Measurements from ENCODE around the gene ATXN7. TPM values are rescaled to one million over a fixed set of nuclear protein-coding genes. Genes with fewer than 3 reads are reported as not detected.

ATXN7 gene
- total RNA-seq, 1 donor from 2014 or later = 12.6 TPM

DNA sequence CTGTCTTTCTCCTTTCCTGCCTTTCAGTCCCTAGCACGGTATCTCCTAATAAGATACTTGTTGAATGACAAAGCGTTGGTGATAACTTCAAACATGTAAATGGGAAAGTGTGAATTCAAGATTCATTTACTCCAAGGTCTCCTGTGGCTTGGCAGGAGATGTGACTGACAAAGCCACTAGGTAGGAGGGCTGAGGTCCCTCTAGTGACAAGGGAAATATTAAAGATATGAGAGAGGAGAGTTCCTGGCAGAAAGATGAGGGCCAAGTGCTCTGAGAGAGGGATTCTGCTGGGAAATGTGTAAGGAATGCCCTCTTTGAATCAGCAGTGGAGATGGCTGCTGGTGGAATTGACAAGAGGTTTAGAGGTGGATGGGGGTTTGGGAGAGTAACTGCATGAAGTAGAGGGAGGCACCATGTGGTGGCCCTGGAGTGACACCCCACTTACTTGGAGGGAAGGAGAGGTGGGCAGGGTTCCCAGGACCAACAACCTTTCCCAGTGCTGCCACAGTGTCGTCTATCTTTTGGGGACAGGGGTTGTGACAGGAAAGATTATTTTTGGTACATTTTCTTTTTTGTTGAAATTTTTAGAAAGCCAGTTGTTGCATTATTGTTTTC is 91.5 kb downstream of the ATXN7 start:
- no peak for ATAC-seq
- intact Hi-C loops (cut with micrococcal nuclease) = no loop called here
- DNase-seq = no peak

DNA sequence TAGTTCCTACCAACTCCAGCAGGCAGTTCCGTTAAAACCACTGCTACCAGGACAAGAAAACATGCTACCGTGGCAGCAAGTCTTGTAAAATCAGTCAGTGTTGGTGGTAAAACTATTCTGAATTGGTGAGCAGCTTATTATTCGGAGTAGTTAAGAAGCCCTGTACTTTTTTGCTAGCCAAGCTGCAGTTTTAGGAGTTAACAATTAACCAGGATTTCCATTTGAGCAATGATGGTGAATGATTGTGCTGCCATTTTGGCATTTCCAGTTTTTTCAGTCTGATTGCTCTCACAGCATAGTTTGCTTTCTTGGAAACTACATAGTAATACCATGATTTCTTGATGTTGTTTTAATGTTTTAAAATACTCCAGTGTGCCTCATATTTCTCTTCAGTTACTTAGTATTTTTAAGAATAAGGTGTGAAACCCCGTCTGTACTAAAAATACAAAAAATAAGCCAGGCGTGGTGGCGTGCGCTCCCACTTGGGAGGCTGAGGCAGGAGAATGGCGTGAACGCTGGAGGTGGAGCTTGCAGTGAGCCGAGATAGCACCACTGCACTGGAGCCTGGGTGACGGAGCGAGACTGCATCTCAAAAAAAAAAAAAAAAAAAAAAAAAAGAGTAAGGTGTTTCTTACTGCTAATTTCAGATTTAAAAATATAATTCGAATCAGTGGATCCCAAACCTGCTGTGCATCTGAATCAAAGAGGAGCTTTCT is 92.3 kb downstream of the ATXN7 start:
- intact Hi-C loops (cut with micrococcal nuclease) = no loop called here
- ATAC-seq = no peak
- DNase-seq = no peak

DNA sequence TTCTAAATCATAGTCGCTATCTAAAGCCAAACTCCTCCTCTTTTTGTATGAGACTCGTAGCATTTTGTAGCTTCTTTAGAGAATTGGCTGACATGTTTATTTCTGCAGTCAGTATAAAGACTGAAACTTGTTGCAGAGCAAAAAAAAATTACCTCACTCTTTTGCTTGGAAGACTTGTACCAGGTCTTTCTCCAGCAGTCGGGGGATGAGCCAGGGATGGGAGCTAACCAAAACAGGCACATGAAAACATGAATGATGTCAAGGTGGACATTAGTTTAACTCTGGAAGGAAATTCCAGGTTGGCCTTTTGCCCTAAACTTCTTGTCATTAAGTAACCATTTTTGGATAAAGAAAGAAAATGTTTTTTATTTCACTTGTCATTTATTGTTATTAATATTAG is 95.5 kb downstream of the ATXN7 start:
- ATAC-seq (no peak), DNase-seq (no peak)
- intact Hi-C loops (cut with micrococcal nuclease) = no loop called here

DNA sequence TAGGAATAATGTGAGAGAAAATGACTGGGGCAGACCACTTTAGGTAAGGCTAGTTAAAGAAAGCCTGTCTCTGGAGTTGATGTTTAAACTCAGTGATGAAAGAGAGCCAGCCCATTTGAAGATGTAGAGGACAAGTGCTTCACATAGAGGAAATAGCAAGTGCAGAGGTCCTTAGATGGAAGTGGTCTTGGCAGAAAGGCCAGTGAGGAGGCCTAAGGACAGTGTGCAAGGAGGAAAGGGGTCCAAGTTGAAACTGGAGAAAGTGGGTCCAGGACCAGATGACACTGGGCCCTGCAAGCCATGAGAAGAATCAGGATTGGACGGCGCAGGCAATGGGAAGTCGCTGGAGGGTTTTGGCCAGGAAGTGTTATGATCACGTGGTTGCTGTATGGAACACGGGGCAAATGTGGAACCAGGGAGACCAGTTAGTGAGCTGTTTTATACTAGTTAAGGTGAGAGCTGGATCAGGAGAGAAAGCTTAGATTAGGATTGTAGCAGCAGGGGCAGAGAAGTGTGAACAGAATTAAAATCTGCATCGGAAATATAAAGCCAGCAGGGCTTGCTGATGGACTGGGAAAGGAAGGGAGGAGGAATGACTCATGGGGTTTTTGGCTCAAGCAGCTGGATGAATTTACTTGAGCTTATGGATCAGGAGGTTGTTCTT is 96.5 kb downstream of the ATXN7 start:
- peak; percentile 62 for ATAC-seq
- DNase-seq = no peak
- intact Hi-C loops (cut with micrococcal nuclease) = no loop called here

DNA sequence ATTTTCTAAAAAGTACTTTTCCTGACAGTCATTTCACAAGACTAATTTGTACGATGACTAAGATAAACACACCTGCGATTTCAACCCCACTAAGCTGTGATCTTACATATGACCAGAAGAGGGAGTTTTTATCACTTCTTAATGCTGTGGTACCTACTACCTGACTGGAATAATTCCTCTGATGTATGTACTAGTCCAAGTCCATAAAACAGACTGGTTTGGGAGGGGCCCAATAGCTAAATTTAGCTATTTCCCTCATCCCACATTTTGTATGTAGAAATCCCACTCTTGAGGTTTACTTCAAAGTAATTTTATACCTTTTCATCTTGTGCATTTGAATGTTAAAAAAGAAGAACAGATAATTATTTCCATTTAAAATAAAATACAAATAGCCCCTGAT is 98.2 kb downstream of the ATXN7 start:
- DNase-seq = no peak
- intact Hi-C loops (cut with micrococcal nuclease) = no loop called here
- peak; percentile 39 for ATAC-seq

DNA sequence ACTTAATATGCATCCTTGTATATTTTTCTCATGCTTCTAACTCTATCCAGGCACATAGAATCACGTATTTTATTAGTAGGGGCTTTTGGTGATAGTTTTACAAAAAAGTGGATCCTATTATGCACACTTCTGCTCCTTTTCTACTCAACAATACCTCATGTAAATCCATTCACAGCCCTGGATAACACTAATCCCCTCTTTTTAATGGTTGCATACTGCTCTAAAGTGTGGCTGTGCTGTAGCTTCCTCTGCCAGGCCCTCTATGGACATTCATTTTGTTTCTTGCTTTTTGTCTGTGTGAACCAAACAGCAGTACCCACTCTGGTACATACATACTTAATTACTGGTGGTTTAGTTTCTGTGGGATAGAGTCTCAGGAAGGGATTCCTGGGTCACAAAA is 99.8 kb downstream of the ATXN7 start:
- no peak for DNase-seq
- no peak for ATAC-seq
- intact Hi-C loops (cut with micrococcal nuclease) = no loop called here

DNA sequence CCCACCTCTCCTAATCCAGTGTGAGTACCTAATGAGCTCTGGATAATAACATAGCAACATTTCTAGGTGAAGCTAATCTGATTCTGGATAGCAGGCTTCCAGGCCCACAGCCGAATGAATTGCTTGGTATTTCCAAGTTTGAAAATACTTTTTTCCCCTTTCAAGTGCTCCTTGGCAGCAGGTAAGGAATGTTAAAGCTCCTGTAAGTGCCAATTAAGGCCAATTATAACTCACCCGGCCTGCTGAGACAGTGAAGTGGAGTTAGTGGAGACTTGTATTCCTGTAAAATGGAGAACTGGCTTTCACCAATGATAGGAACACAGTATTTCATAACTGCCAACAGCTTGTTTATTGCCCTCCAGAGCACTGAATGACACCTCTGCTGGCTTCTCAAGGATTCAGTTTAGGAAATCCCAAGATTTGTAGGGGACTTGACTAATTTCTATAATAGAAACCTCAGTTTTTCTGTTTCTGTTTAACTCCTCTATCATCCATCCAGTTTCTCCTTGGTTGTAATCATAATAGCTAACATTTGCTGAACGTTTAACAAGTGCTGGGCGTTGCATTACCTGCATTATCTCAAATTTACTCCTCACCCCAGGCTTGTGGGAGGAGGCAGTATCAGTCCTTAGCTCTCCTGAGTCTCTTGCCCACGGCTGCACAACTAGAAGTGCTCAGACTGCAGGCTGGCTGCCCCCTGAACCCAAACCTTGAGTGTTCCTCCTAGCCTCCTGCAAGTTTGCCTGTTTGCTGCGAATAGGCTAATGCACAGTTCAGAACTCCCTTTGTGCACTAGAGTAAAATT is 101.2 kb downstream of the ATXN7 start:
- ATAC-seq = peak; percentile 59
- no peak for DNase-seq
- intact Hi-C loops (cut with micrococcal nuclease) = no loop called here

DNA sequence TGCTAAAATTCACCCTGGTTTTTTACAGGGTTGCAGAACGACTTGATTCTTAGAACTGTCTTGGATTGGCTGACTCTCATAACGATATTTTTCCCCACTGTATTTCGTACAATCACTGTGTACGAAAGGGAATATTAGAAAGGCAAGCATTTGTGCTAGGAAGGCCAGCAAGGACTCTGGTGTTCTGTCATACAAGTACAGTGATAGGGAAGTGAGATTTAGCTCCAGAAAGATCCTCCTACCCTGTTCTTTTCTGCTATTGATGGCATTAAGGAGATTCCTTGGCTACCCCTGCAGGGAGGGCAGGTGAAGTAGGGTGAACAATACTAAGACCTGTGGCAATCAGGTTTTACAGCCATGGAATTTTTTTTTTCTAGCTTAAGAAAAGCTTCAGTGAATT is 102.3 kb downstream of the ATXN7 start:
- intact Hi-C loops (cut with micrococcal nuclease) = no loop called here
- DNase-seq = no peak
- no peak for ATAC-seq

DNA sequence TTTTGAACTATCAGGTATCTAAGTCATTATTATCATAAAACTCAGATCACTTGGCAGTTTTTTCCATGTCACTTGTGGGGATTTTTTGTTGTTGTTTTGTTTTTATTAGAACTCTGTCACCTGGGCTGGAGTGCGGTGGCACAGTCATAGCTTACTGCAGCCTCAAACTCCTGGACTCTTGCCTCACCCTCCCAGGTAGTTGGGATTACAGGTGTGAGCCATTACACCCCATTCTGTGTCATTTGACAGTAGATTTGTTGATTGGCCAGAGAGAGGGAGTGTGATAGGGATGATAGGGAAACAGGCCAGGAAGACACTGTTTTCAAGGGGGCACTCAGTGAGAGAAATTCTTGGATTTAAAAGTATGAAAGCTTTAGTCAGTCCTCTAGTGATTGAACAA is 103.2 kb downstream of the ATXN7 start:
- DNase-seq (no peak), ATAC-seq (no peak)
- intact Hi-C loops (cut with micrococcal nuclease) = no loop called here

DNA sequence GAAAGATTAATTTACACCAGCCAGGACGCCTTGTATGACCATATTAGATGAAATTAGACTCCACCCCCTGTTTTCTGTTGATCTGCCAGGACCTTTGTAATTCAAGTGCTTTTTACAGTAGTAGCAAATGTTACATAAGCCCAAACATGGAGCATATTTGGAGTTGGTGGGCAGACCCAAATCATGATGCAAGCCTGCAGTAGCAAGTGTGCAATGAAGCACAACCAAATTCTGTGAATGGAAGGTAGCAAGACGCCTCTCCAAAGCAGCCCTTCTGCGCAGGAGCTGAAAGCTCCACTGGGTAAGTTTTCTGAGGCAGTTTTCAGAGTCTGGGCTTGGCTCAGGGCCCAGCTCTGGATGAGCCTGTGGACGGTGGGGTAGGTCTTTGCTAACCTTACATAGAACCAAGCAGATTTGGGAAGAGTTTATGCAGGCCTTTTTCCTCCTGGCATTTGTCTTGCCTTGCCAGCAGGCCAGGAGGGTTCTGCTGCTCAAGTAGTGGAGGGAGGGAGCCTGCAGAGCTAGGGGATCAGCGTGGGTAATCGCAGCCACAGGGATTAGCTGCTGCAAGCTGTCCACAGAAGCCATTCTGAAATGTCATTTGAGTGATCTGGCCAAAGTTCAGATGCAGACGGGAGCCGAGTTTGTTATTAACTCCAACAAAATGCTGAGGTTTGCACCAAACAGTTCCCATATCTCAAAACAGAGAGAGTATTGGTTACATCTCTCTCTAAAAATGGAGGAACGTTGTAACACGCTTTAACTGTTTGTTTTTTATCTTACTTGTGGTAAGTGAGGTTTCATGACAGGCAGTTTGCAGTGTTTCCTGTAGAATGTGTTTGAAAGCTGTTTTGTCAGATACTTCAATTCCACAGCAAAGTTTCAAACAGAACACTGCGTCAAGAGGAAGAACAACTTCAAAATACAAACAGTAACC is 104.3 kb downstream of the ATXN7 start:
- intact Hi-C loops (cut with micrococcal nuclease) = no loop called here
- peak; percentile 49 for DNase-seq

DNA sequence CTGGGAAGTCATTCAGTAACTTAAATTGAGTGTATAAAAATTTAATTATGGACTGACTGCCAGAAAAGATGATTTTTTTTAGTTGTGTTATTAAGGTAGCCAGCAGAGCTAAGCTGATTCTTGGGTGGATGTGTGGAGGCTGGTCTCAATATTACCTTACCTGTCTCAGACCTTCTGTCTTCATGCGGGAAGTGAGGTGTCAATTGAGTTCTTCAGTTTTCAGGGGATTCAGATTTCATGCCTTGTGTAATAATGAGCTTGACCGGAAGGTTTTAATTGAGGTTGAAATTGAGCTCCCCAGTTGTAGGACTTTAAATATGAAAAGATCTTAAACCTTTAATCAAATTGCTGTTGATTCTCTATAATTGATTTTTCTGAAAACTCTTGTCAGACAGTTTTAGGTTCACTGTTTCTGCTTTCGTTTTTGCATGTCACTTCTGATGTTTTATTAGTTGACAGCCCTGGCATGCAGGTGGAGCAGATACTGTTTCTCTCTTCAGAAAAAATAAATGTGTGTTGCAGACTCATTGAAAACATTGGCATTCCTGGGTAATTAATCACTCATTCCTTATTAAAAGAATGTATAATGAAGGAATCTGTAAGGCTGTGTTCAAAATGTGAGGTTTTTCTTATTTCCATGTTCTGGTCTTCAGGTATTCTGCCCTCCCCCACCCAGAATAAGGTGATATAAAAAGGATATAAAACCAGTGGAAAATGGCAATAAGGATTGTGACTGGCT is 105.1 kb downstream of the ATXN7 start:
- no peak for ATAC-seq
- no peak for DNase-seq
- intact Hi-C loops (cut with micrococcal nuclease) = no loop called here

More for the DNA sequence above, 104.3 kb downstream of the ATXN7 start:
- ATAC-seq = peak; percentile 48

DNA sequence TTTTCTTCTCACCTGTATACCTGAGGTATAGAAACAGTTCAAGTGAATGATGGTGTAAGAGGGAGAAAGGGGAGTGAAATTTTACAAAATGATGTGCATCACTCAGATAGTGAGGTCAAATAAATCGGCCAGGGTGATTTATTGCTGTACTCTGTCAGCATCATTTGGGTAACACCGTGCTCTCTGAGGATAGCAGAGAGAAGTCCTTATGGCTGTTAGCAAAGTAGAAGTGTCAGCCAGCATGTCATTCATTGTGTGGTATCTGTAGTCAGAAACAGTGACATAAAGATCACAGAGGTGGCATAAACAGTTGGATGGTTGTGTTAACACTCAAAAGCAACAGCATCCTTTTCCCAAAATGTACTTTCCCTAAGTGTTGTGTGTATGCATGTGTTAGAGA is 106.2 kb downstream of the ATXN7 start:
- DNase-seq (no peak), ATAC-seq (peak; percentile 67)
- intact Hi-C loops (cut with micrococcal nuclease) = no loop called here

DNA sequence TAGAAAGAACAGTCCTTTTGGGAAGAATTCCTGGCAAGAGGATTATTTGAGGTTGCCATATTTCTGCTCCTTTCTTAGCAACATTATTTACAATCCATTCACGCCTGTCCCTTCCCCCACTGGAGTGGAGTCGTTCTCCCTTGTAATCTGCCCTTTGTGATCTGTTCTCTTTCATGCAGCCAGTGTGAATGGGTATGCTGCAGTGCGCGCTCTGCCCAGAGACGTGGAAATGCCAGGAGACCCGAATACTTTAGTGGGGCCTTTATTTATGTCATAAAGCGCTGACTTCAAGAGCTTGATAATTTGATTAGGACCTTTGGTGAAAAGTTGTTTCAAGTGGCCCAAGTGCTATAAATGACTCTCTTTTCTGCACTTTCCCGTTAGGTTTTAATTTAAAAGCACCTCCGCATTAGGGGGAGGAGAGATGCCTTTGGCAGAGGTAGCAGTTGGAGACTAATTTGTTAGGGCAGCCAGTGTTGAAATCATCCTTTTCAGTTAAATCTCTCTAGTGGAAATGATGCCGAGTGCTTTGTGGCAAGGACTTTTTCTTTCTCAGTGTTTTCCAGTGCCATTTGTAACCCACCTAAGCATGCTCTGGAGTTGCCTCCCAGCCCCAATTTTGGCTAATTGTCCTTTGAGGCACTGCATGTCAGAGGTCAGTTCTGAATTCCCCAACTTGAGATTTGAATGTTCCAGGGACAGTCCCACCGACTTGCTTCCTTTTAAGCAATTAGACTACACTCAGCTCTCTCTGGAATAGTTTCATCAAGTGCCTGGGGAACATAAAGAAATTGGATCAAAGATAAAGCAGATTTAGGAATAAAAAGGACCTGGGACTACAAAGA is 107.2 kb downstream of the ATXN7 start:
- DNase-seq = no peak
- peak; percentile 39 for ATAC-seq
- intact Hi-C loops (cut with micrococcal nuclease) = no loop called here

DNA sequence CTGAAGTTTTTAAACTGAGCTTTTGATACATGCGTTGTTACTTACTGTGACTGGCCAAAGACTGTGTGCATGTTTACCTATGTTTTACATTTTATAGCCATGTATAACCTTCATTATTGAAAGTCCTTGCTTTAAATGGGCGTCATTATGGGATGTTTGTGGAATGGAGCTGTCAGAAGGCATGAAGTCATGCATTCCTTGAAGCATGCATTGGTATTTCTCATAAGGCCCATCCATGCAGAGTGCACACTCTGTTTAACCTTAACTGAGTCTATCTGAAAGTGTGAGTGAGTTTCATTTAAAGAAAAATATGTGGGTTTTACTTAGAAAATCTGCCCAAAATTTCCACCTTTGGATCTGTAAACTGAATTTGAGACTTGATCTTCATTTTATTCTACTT is 108.5 kb downstream of the ATXN7 start:
- DNase-seq = no peak
- intact Hi-C loops (cut with micrococcal nuclease) = no loop called here
- ATAC-seq = no peak

DNA sequence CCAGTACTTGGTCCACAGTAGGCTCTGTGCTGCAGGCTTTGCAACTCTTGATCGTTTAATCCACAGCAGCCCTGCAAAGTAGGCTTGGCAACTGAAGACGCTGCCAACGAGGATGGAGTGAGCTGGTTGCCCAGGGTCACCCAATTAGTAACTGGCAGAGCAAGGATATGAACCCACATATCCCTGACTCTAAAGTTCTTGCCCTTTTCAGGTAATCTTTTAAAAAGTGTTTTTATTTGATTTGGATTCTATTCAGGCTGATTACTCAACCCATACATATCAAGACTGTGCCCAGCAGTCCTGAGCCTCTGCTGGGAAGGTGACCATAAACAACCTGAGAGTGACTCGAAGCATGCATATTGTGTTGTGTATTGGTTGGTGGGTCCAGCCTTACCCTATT is 109.3 kb downstream of the ATXN7 start:
- intact Hi-C loops (cut with micrococcal nuclease) = no loop called here

DNA sequence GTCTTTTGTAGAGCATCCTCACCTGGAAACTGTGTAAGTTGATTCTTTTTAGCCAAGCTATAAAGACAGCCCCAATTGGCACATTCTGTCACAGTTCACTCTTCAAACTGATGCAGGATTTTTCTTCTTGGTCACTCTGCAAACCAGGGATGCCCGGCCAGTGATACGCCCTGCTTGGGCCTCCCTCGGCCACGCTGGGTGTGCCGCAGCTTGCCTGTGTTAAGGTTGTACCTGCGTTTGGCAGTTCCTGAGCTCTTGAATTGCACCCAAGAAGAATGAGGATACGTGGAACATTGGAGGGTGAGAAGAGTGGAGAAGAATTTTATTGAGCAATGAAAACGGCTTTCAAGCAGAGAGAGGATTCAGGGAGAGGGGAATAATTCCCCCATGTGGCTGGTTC is 109.7 kb downstream of the ATXN7 start:
- DNase-seq (no peak), ATAC-seq (no peak)
- intact Hi-C loops (cut with micrococcal nuclease) = no loop called here

More for the DNA sequence above, 109.3 kb downstream of the ATXN7 start:
- ATAC-seq (no peak), DNase-seq (no peak)

DNA sequence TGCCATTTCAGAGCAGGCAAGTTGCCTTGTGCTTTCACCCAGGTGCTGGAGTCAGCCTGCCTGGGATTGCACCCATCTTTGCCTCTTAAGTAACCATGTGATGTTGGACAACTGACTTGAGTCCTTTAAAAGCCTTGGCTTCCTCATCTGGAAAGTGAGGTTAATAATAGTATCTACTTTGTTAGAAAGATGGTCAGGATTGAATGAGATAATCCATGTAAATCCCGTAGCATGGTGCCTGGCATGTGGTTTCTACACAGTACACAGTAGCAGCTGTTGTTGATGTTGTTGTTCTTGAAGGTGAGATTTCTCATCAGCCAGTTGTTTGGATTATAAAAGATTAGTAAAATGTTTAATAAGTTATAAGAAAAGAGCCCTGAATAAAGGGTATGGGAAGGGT is 110.8 kb downstream of the ATXN7 start:
- intact Hi-C loops (cut with micrococcal nuclease) = no loop called here
- ATAC-seq = no peak
- no peak for DNase-seq

Measured in left ventricle myocardium superior (tissue), 1 donor.